Measurements from ENCODE around the gene TCEANC2.

DNA sequence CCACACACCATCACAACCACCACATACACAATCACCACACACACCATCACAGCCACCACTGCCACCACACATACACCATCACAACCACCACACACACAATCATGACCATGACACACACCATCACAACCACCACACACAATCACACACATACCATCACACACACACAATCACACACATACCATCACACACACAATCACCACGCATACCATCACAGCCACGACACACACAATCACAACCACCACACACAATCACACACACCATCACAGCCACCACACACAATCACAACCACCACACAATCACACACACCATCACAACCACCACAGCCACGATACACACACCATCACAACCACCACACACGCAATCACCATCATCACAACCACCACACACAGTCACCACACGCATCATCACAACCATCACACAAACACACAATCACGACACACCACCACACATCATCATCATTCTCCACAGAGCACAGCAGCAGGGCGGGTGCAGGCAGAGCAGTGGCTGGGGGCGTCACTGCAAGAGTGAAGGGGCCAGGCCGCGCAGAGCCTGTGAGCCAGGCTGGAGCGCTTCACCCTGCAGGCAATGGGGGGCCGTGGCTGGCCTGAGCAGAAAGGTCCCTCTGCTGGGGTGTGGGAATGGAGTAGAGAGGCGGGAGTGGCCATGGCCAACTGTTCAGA lies 66.8 kb downstream of the TCEANC2 start:
- no peak for TF ChIP-seq CTCF (IDR thresholded peaks at IDR 0.05)
- TF ChIP-seq ZFX (IDR thresholded peaks at IDR 0.05; ENCODE audit: borderline replicate concordance) = no peak
